WTC11 (cell line): Measurements from ENCODE around the gene LGALS7.

Experiments
- CTCF ChIP-seq: fragments of 200-600 bp; IDR thresholded peaks from 2 replicates; pipeline ENCODE4 v1.8.0; 2022; ENCODE audit warnings: antibody characterized with exemption
- GRHL2 ChIP-seq: fragments of 250-450 bp; sonication (Bioruptor Pico); IDR thresholded peaks from 2 replicates; pipeline ENCODE4 v1.8.0; 2022; ENCODE audit warnings: mild to moderate bottlenecking, moderate library complexity; ENCODE audit not compliant: insufficient replicate concordance, severe bottlenecking
- TF ChIP-seq, protein P1 (sequence below): sonication (generic); formaldehyde crosslinking; IDR thresholded peaks from 2 replicates; pipeline ENCODE4 v1.8.1; 2022; ENCODE audit warnings: mild to moderate bottlenecking, missing genetic modification reagents, moderate library complexity, borderline replicate concordance

- TF ChIP-seq, protein P1, sequence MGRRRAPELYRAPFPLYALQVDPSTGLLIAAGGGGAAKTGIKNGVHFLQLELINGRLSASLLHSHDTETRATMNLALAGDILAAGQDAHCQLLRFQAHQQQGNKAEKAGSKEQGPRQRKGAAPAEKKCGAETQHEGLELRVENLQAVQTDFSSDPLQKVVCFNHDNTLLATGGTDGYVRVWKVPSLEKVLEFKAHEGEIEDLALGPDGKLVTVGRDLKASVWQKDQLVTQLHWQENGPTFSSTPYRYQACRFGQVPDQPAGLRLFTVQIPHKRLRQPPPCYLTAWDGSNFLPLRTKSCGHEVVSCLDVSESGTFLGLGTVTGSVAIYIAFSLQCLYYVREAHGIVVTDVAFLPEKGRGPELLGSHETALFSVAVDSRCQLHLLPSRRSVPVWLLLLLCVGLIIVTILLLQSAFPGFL, result no peak
- no peak for TF ChIP-seq CTCF
- no peak for TF ChIP-seq GRHL2 (CRISPR knock-in tag)
Observed at GRCh38 chr19:38801359-38802095, 28.2 kb upstream of the LGALS7 start.
